Right cardiac atrium (tissue), 5 donors: ENCODE measurements around the gene NUB1. TPM values are rescaled to one million over a fixed set of nuclear protein-coding genes. Genes with fewer than 3 reads are reported as not detected.
A peak's percentile ranks its signal among the peaks of the same experiment; 100 is the strongest.

Experiments used
- ATAC-seq, 2 donors: fragments of 200-7000 bp; cut with Tn5 transposase; one replicate each; pipeline versions ENCODE4 v1.8.0 to v1.9.1; 2020; ENCODE audit warnings: moderate library complexity in 2 of 2, mild to moderate bottlenecking in 1 of 2
- DNase-seq, 3 donors: peaks; one replicate each; pipeline ENCODE4 v3.0.0-alpha.2; 2020
- H3K27ac ChIP-seq: one replicate; pipeline ENCODE4 v1.5.1; 2013; ENCODE audit warnings: mild to moderate bottlenecking, low read length, control low read depth, moderate library complexity
- H3K27me3 ChIP-seq: one replicate; pipeline ENCODE4 v1.6.1; 2013; ENCODE audit not compliant: control insufficient read depth, insufficient read depth
- H3K4me1 ChIP-seq: one replicate; pipeline ENCODE4 v1.6.1; 2013; ENCODE audit warnings: low read length; ENCODE audit not compliant: control insufficient read depth, insufficient read depth
- H3K4me3 ChIP-seq: one replicate; pipeline ENCODE4 v1.5.1; 2013; ENCODE audit warnings: low read length, control low read depth
- H3K9me3 ChIP-seq: one replicate; pipeline ENCODE4 v1.6.1; 2013; ENCODE audit warnings: low read length; ENCODE audit not compliant: control insufficient read depth
- WGBS: extraction: QIAGEN DNeasy Blood & Tissue Kit; methylation state at CpG from one replicate; pipeline ENCODE4 v1.1.7; 2013; 5-methylcytosine and 5-hydroxymethylcytosine counted together
- intact Hi-C, 4 donors: fragments of 100-400 bp; cut with DNase I; formaldehyde crosslinking; loops; one replicate each; pipeline versions ENCODE4 v1.11.0 to v1.14.0; 2022 to 2023
- polyA plus RNA-seq: library from polyadenylated mRNA; stranded (reverse); fragments of 200-250 nt; gene quantifications from one replicate; pipeline ENCODE4 v1.2.3, GENCODE V29; 2013
- total RNA-seq, 4 donors: library from RNA; stranded (reverse); fragmentation: NEBNext Ultra II Directional; extraction: Animal tissue kit (Norgen Biotek cat#: 25700); gene quantifications; one replicate each; pipeline ENCODE4 v1.2.1, GENCODE V29; 2021
- donor health status: healthy with polysubstance abuse.
- donor health status: DM: no; HTN: yes; CAD: no.
- donor health status: DM: no; HTN: no; CAD: no.
- donor health status: DM: no; HTN: yes; CAD: no; lungs with severe emphysema.
- donor health status: DM: yes; HTN: yes; CAD: no.

NUB1 gene
- total and polyA plus RNA-seq, 5 donors, result 24.1 to 42.4 (median 38.6) TPM

- Histone ChIP-seq H3K9me3 (no peaks in the 10 kb centered on the region), H3K27me3 (no peaks in the 10 kb centered on the region), H3K4me3 (no peak overlapping the region), H3K27ac (no peak overlapping the region), H3K4me1 (peaks cover 10% of the 10 kb centered on the region)
- ATAC-seq (no peak), DNase-seq (no peak)
- intact Hi-C loops, result no loop called here
- WGBS, result 82% methylated on average over 2 of the region's 2 CpGs
Measured at GRCh38 chr7:151345576-151346469, 4.2 kb downstream of the NUB1 start.

DNA sequence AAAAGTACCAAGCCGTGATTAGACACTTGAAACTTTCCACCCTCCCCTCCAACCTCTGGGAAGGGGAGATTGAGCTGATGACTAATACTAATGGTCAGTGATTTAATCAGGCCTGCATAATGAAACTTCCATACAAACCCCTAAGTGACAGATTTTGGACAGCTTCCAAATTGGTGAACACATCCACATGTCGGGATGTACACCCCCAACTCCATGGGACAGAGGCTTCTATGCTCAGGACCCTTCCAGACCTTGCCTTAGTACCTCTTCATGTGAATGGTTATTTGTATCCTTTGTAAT is 4.8 kb downstream of the NUB1 start:
- WGBS, result 38% methylated on average over 2 of the region's 2 CpGs
- intact Hi-C loops, result no loop called here
- peaks cover 8% of the 10 kb centered on the region for H3K4me1 ChIP-seq
- no peak overlapping the region for H3K27ac ChIP-seq
- ATAC-seq, result no peak
- H3K27me3 ChIP-seq, result no peaks in the 10 kb centered on the region
- DNase-seq, result no peak
- no peaks in the 10 kb centered on the region for H3K9me3 ChIP-seq
- H3K4me3 ChIP-seq, result no peak overlapping the region

- no peaks in the 10 kb centered on the region for H3K9me3 ChIP-seq
- no peaks in the 10 kb centered on the region for H3K27me3 ChIP-seq
- intact Hi-C loops, result no loop called here
- 95% methylated on average over 6 of the region's 6 CpGs for WGBS
- H3K27ac ChIP-seq, result no peak overlapping the region
- H3K4me1 ChIP-seq, result peaks cover 8% of the 10 kb centered on the region
- H3K4me3 ChIP-seq, result no peak overlapping the region
- ATAC-seq (no peak), DNase-seq (no peak)
Measured at GRCh38 chr7:151347200-151347599, 5.6 kb downstream of the NUB1 start.

DNA sequence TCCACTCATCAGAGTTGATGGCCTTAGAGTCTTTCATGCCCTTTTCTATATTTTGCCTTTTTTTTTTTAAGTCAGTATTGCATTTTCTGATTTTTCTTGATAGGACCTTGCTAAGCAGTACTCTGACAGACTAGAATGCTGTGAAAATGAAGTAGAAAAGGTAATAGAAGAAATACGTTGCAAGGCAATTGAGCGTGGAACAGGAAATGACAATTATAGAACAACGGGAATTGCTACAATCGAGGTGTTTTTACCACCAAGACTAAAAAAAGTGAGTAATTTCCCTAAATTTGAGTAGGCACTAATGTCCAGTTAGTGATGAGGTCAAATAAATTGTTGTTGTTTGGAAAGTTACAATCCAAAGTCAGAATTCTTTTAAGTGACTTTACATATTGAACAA is 7.4 kb downstream of the NUB1 start:
- 63% methylated on average over 4 of the region's 4 CpGs for WGBS
- peaks cover 4% of the 10 kb centered on the region for H3K4me1 ChIP-seq
- no peaks in the 10 kb centered on the region for H3K9me3 ChIP-seq
- no peak for DNase-seq
- H3K27ac ChIP-seq, result no peak overlapping the region
- no peaks in the 10 kb centered on the region for H3K27me3 ChIP-seq
- H3K4me3 ChIP-seq, result no peak overlapping the region
- no peak for ATAC-seq
- intact Hi-C loops, result no loop called here

- 66% methylated on average over 5 of the region's 5 CpGs for WGBS
- H3K27me3 ChIP-seq, result no peaks in the 10 kb centered on the region
- no peaks in the 10 kb centered on the region for H3K9me3 ChIP-seq
- ATAC-seq (peak in 1 of 2 donors; percentile 21), DNase-seq (no peak)
- peak overlapping the region; percentile 5 for H3K27ac ChIP-seq
- peaks cover 4% of the 10 kb centered on the region for H3K4me1 ChIP-seq
- intact Hi-C loops, result no loop called here
- H3K4me3 ChIP-seq, result no peak overlapping the region
Measured at GRCh38 chr7:151349507-151349853, 7.9 kb downstream of the NUB1 start.

GRCh38 chr7:151351027-151351426 is 9.4 kb downstream of the NUB1 start:
- Histone ChIP-seq H3K27me3 (no peaks in the 10 kb centered on the region), H3K4me3 (no peak overlapping the region), H3K9me3 (no peaks in the 10 kb centered on the region), H3K4me1 (peaks cover 4% of the 10 kb centered on the region), H3K27ac (no peak overlapping the region)
- WGBS, result 63% methylated on average over 8 of the region's 8 CpGs
- intact Hi-C loops, result loop anchor here (2.0 to 5.0 kb wide), 2 partner anchors 34 to 36 kb away; no protein-coding TSS in a partner anchor
- DNase-seq (no peak), ATAC-seq (no peak)

- no peak for DNase-seq
- no peak overlapping the region for H3K27ac ChIP-seq
- ATAC-seq, result no peak
- no peaks in the 10 kb centered on the region for H3K4me1 ChIP-seq
- no peak overlapping the region for H3K4me3 ChIP-seq
- H3K9me3 ChIP-seq, result no peaks in the 10 kb centered on the region
- no peaks in the 10 kb centered on the region for H3K27me3 ChIP-seq
- intact Hi-C loops, result loop anchor here (2.0 to 5.0 kb wide), 2 partner anchors 35 to 37 kb away; no protein-coding TSS in a partner anchor
- WGBS, result 77% methylated on average over 6 of the region's 6 CpGs
Measured at GRCh38 chr7:151351967-151352366, 10.4 kb downstream of the NUB1 start.

- no peaks in the 10 kb centered on the region for H3K9me3 ChIP-seq
- no peak for DNase-seq
- no peak for ATAC-seq
- intact Hi-C loops, result loop anchor here in 2 of 4 donors (5.0 kb wide), 1 partner anchor 35 kb away; no protein-coding TSS in a partner anchor
- H3K4me1 ChIP-seq, result no peaks in the 10 kb centered on the region
- no peak overlapping the region for H3K27ac ChIP-seq
- H3K27me3 ChIP-seq, result no peaks in the 10 kb centered on the region
- WGBS, result 71% methylated on average over 5 of the region's 5 CpGs
- H3K4me3 ChIP-seq, result no peak overlapping the region
Measured at GRCh38 chr7:151352512-151352911, 10.9 kb downstream of the NUB1 start.

GRCh38 chr7:151361193-151361959 is 19.8 kb downstream of the NUB1 start:
- intact Hi-C loops, result loop anchor here in 1 of 4 donors (10.0 kb wide), 1 partner anchor 393 kb away; no protein-coding TSS in a partner anchor
- Histone ChIP-seq H3K9me3 (no peaks in the 10 kb centered on the region), H3K4me1 (no peaks in the 10 kb centered on the region), H3K27ac (no peak overlapping the region), H3K4me3 (no peak overlapping the region), H3K27me3 (no peaks in the 10 kb centered on the region)
- 89% methylated on average over 3 of the region's 3 CpGs for WGBS
- ATAC-seq (no peak), DNase-seq (no peak)

DNA sequence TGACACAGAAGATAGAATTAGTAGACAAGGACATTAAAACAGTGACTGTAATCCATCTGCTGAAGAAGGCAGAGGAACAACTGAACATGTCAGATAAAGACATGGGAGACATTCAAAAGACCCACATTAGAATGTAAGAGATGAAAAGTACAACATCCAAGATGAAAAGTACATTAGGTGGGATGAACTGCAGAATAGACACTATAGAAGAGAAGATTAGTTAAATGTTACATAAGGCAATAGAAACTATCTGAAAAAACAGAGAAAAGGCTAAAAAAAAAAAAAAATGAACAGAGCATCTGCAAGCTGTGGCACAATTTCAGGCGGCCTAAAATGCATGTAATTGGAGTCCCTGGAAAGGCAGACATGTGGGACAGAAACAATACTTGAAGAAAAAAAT is 21.6 kb downstream of the NUB1 start:
- Histone ChIP-seq H3K27ac (no peak overlapping the region), H3K27me3 (no peaks in the 10 kb centered on the region), H3K4me1 (peaks cover under 1% of the 10 kb centered on the region), H3K9me3 (no peaks in the 10 kb centered on the region), H3K4me3 (no peak overlapping the region)
- DNase-seq, result no peak
- WGBS, result 100% methylated on average over 1 of the region's 1 CpG
- intact Hi-C loops, result loop anchor here in 1 of 4 donors (10.0 kb wide), 1 partner anchor 392 kb away; no protein-coding TSS in a partner anchor
- ATAC-seq, result no peak
